GM20000 (cell line): Measurements from ENCODE around the gene HDGF.

ENCODE experiments used
- DNase-seq: peaks from one replicate; pipeline ENCODE4 v3.0.0; 2012; ENCODE audit warnings: low spot score
- CTCF ChIP-seq: IDR thresholded peaks from 2 replicates; pipeline ENCODE4 v1.5.1; 2012; ENCODE audit warnings: mild to moderate bottlenecking, control low read depth; ENCODE audit errors: extremely low read depth, missing control alignments

Gene HDGF

GRCh38 chr1:156700736-156701531 is 50.5 kb downstream of the HDGF start:
- TF ChIP-seq CTCF = no peak
- DNase-seq = no peak

GRCh38 chr1:156698995-156699394 is 52.5 kb downstream of the HDGF start:
- DNase-seq = no peak
- TF ChIP-seq CTCF = no peak

- DNase-seq = no peak
- TF ChIP-seq CTCF = no peak
Measured at GRCh38 chr1:156697481-156697880, 54.0 kb downstream of the HDGF start.

- no peak for DNase-seq
- TF ChIP-seq CTCF = no peak
Measured at GRCh38 chr1:156696755-156697154, 54.7 kb downstream of the HDGF start.

- no peak for TF ChIP-seq CTCF
- DNase-seq = no peak
Measured at GRCh38 chr1:156694690-156694962, 56.8 kb downstream of the HDGF start.

- no peak for TF ChIP-seq CTCF
- DNase-seq = no peak
Measured at GRCh38 chr1:156693848-156694689, 57.4 kb downstream of the HDGF start.
